ENCODE data around the gene CHST15. TPM values are rescaled to one million over a fixed set of nuclear protein-coding genes. Genes with fewer than 3 reads are reported as not detected.

Gene CHST15
- total and polyA plus RNA-seq, 2 of the 8 experiments (the other 6 are each of a cell fraction or from before 2014, with no cell fraction given) = 8.8 to 9.1 TPM

- H3K79me1 ChIP-seq (ENCODE audit: low read depth, low read length) = no peaks in the 10 kb centered on the region
- no peak overlapping the region for H2BK20ac ChIP-seq (ENCODE audit: low read length)
- no peak overlapping the region for H2BK120ac ChIP-seq (replicated peaks; ENCODE audit: low read depth, low read length)
- H2BK12ac ChIP-seq (ENCODE audit: low read depth, low read length) = no peak overlapping the region
- no peaks in the 10 kb centered on the region for H3K79me2 ChIP-seq (ENCODE audit: control insufficient read depth in 1 of 2, insufficient read depth in 2 of 2, low read length in 2 of 2)
- no peak overlapping the region for H3K14ac ChIP-seq (ENCODE audit: insufficient read length)
- DNase-seq (ENCODE audit: low read depth in 1 of 2, low spot score in 2 of 2) (no peak), FAIRE-seq (no peak)
- H3K4me1 ChIP-seq (replicated peaks in 1 of 4; ENCODE audit: control insufficient read depth in 3 of 4, insufficient read depth in 4 of 4, low read length in 3 of 4) = peaks cover 0 to 3% (median 2%) of the 10 kb centered on the region in 4 experiments; a peak in 3 of 7 replicates
- H3K18ac ChIP-seq (ENCODE audit: extremely low read depth, low read length) = no peak overlapping the region
- no peak overlapping the region for H2BK15ac ChIP-seq (ENCODE audit: low read length)
- 50% methylated on average over 1 of the region's 2 CpGs; no CpG with 5 or more reads in 1 of the 2 experiments for WGBS, 2 experiments (ENCODE audit: extremely low coverage in 1 of 2, insufficient coverage in 1 of 2, insufficient read length in 1 of 2, insufficient replicate concordance in 2 of 2, low coverage in 1 of 2, low lambda C conversion rate in 2 of 2, missing lambda C conversion rate in 1 of 2)
- no peak overlapping the region for H4K91ac ChIP-seq (replicated peaks; ENCODE audit: insufficient read length, low read length)
- H3K27me3 ChIP-seq (replicated peaks in 1 of 4; ENCODE audit: control insufficient read depth in 3 of 4, extremely low read depth in 1 of 4, insufficient read depth in 3 of 4, low read length in 3 of 4) = no peaks in the 10 kb centered on the region
- H3K23ac ChIP-seq (ENCODE audit: insufficient read length) = no peak overlapping the region
- no peaks in the 10 kb centered on the region for H3K23me2 ChIP-seq (ENCODE audit: low read depth, low read length)
- POLR2A ChIA-PET (ENCODE audit: partially characterized antibody) = interaction anchor here (0.6 kb wide), 1 partner anchor 8 kb away, joined by 5 read pairs; the partner anchor contains the start of gene CHST15
- H3K4ac ChIP-seq (replicated peaks; ENCODE audit: insufficient read length, low read depth, low read length) = no peak overlapping the region
- H3K36me3 ChIP-seq (ENCODE audit: control insufficient read depth in 2 of 4, insufficient read depth in 4 of 4, low read length in 3 of 4) = no peaks in the 10 kb centered on the region
- no peaks in the 10 kb centered on the region for H3K9me3 ChIP-seq (ENCODE audit: insufficient read depth in 2 of 2, low read depth in 1 of 2, low read length in 1 of 2)
- no peak overlapping the region for H3K4me2 ChIP-seq (ENCODE audit: insufficient read depth in 1 of 2, low read depth in 2 of 2, low read length in 2 of 2)
- no peak overlapping the region for H4K5ac ChIP-seq (ENCODE audit: insufficient read length, low read depth, low read length)
- H3K27ac ChIP-seq (ENCODE audit: low read depth, low read length) = no peak overlapping the region
- no peaks in the 10 kb centered on the region for H4K20me1 ChIP-seq (replicated peaks in 1 of 2; ENCODE audit: control insufficient read depth in 1 of 2, insufficient read depth in 2 of 2, low read length in 2 of 2)
- H3K56ac ChIP-seq (replicated peaks; ENCODE audit: insufficient read length, low read depth, low read length) = no peak overlapping the region
- no peak overlapping the region for H2AFZ ChIP-seq (ENCODE audit: low read length)
- CTCF ChIA-PET (ENCODE audit: partially characterized antibody) = interaction anchor here (1.5 kb wide), 1 partner anchor 107 kb away, joined by 4 read pairs; no protein-coding TSS in a partner anchor
- H4K8ac ChIP-seq (ENCODE audit: extremely low read depth, insufficient read depth, low read length) = no peak overlapping the region
- H2AK5ac ChIP-seq (ENCODE audit: low read depth, low read length) = no peak overlapping the region
- H2BK5ac ChIP-seq (ENCODE audit: low read depth, low read length) = no peak overlapping the region
- H3K9ac ChIP-seq (replicated peaks in 1 of 4; ENCODE audit: extremely low read depth in 1 of 4, low read depth in 3 of 4, low read length in 3 of 4) = no peak overlapping the region
- no peak overlapping the region for H3K4me3 ChIP-seq (ENCODE audit: extremely low read depth in 1 of 4, insufficient read depth in 2 of 4, low read depth in 3 of 4, low read length in 4 of 4)
- TF ChIP-seq KDM5A (IDR thresholded peaks at IDR 0.05; ENCODE audit: low read length) (no peak), JUN (IDR thresholded peaks at IDR 0.05; ENCODE audit: low read depth, low read length) (no peak), CREB1 (IDR thresholded peaks at IDR 0.05) (no peak), BCL11A (IDR thresholded peaks at IDR 0.05; ENCODE audit: low read depth in 2 of 2, low read length in 2 of 2) (no peak), GTF2F1 (IDR thresholded peaks at IDR 0.05; ENCODE audit: borderline replicate concordance, low read depth, low read length) (no peak), CEBPB (IDR thresholded peaks at IDR 0.05; ENCODE audit: low read depth, low read length) (no peak), TCF12 (IDR thresholded peaks at IDR 0.05; ENCODE audit: low read depth, low read length) (no peak), EGR1 (IDR thresholded peaks at IDR 0.05; ENCODE audit: borderline replicate concordance, low read depth, low read length) (no peak), CTBP2 (IDR thresholded peaks at IDR 0.05; ENCODE audit: borderline replicate concordance, insufficient read depth, insufficient read length, low read length) (no peak), RFX5 (IDR thresholded peaks at IDR 0.05; ENCODE audit: borderline replicate concordance, low read depth, low read length) (no peak), SUZ12 (IDR thresholded peaks at IDR 0.05; ENCODE audit: low read length) (no peak), RBBP5 (IDR thresholded peaks at IDR 0.05; ENCODE audit: borderline replicate concordance, low read depth, low read length) (no peak), SIRT6 (IDR thresholded peaks at IDR 0.05; ENCODE audit: low read length) (no peak), PHF8 (conservative IDR thresholded peaks at IDR 0.05; ENCODE audit: low read depth, low read length) (no peak), MAFK (IDR thresholded peaks at IDR 0.05; ENCODE audit: low read depth, low read length) (no peak)
- TF ChIP-seq, protein P1, sequence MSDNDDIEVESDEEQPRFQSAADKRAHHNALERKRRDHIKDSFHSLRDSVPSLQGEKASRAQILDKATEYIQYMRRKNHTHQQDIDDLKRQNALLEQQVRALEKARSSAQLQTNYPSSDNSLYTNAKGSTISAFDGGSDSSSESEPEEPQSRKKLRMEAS (IDR thresholded peaks at IDR 0.05) = no peak
Observed at GRCh38 chr10:124101351-124101750, 8.0 kb upstream of the CHST15 start.
